Adipocyte (in vitro differentiated cells): ENCODE measurements around the gene ELAVL3.
"Not testable (repeated sequence)": the region's sequence is repeated elsewhere in the genome, so short reads cannot be mapped to it uniquely, and the experiment has no call there.

Experiments used
- DNase-seq: peaks from one replicate; pipeline ENCODE4 v3.0.0-alpha.2; 2015; ENCODE audit warnings: low read depth
- H3K27me3 ChIP-seq: replicated peaks from 2 replicates; pipeline ENCODE4 v1.7.0; 2013; ENCODE audit warnings: mild to moderate bottlenecking, low read length, moderate library complexity; ENCODE audit not compliant: control insufficient read depth, insufficient read depth
- H3K36me3 ChIP-seq: 2 replicates; pipeline ENCODE4 v1.7.0; 2013; ENCODE audit warnings: low read length, mild to moderate bottlenecking, moderate library complexity; ENCODE audit not compliant: control insufficient read depth, insufficient read depth, severe bottlenecking
- H3K4me1 ChIP-seq: 2 replicates; pipeline ENCODE4 v1.7.0; 2013; ENCODE audit warnings: mild to moderate bottlenecking, low read length, moderate library complexity; ENCODE audit not compliant: control insufficient read depth, insufficient read depth
- H3K4me3 ChIP-seq: 2 replicates; pipeline ENCODE4 v1.7.0; 2013; ENCODE audit warnings: mild to moderate bottlenecking, low read length, moderate library complexity
- H3K9ac ChIP-seq: 2 replicates; pipeline ENCODE4 v1.7.0; 2013; ENCODE audit warnings: mild to moderate bottlenecking, low read length, moderate library complexity
- H3K9me3 ChIP-seq: 2 replicates; pipeline ENCODE4 v1.7.0; 2013; ENCODE audit warnings: mild to moderate bottlenecking, low read length, moderate library complexity; ENCODE audit not compliant: control insufficient read depth

ELAVL3 gene

GRCh38 chr19:11456659-11457058 is 24.2 kb downstream of the ELAVL3 start:
- Histone ChIP-seq H3K36me3 (no peaks in the 10 kb centered on the region), H3K27me3 (peaks cover 27% of the 10 kb centered on the region), H3K4me1 (no peaks in the 10 kb centered on the region), H3K9ac (no peak overlapping the region), H3K9me3 (no peaks in the 10 kb centered on the region), H3K4me3 (no peak overlapping the region)
- no peak for DNase-seq

- peaks cover 22% of the 10 kb centered on the region for H3K27me3 ChIP-seq
- DNase-seq, H3K4me1 ChIP-seq: not testable (repeated sequence)
Measured at GRCh38 chr19:11455233-11455554, 25.7 kb downstream of the ELAVL3 start.

GRCh38 chr19:11453468-11454341 is 27.1 kb downstream of the ELAVL3 start:
- no peak for DNase-seq
- Histone ChIP-seq H3K9me3 (no peaks in the 10 kb centered on the region), H3K9ac (no peak overlapping the region), H3K4me1 (no peaks in the 10 kb centered on the region), H3K36me3 (peaks cover 9% of the 10 kb centered on the region), H3K27me3 (peaks cover 16% of the 10 kb centered on the region), H3K4me3 (no peak overlapping the region)

More at GRCh38 chr19:11455233-11455554, 25.7 kb downstream of the ELAVL3 start:
- not testable (repeated sequence) for H3K4me3 ChIP-seq, H3K9me3 ChIP-seq, H3K36me3 ChIP-seq, H3K9ac ChIP-seq

- H3K9ac ChIP-seq = no peak overlapping the region
- no peak for DNase-seq
- H3K4me3 ChIP-seq = no peak overlapping the region
- no peaks in the 10 kb centered on the region for H3K9me3 ChIP-seq
- peaks cover 18% of the 10 kb centered on the region for H3K36me3 ChIP-seq
- H3K4me1 ChIP-seq = no peaks in the 10 kb centered on the region
- peaks cover 6% of the 10 kb centered on the region for H3K27me3 ChIP-seq
Measured at GRCh38 chr19:11452620-11453310, 28.1 kb downstream of the ELAVL3 start.

GRCh38 chr19:11451871-11452619 is 28.8 kb downstream of the ELAVL3 start:
- H3K36me3 ChIP-seq = peaks cover 25% of the 10 kb centered on the region
- no peak overlapping the region for H3K4me3 ChIP-seq
- DNase-seq = no peak
- no peaks in the 10 kb centered on the region for H3K27me3 ChIP-seq
- no peaks in the 10 kb centered on the region for H3K9me3 ChIP-seq
- H3K4me1 ChIP-seq = no peaks in the 10 kb centered on the region
- no peak overlapping the region for H3K9ac ChIP-seq

- DNase-seq = no peak
- no peak overlapping the region for H3K9ac ChIP-seq
- H3K36me3 ChIP-seq = peaks cover 25% of the 10 kb centered on the region
- no peaks in the 10 kb centered on the region for H3K4me1 ChIP-seq
- H3K4me3 ChIP-seq = no peak overlapping the region
- no peaks in the 10 kb centered on the region for H3K9me3 ChIP-seq
- no peaks in the 10 kb centered on the region for H3K27me3 ChIP-seq
Measured at GRCh38 chr19:11451327-11451870, 29.4 kb downstream of the ELAVL3 start.

- no peak for DNase-seq
- H3K36me3 ChIP-seq = peaks cover 28% of the 10 kb centered on the region
Measured at GRCh38 chr19:11450570-11451326, 30.1 kb downstream of the ELAVL3 start.

GRCh38 chr19:11448923-11449554 is 31.8 kb downstream of the ELAVL3 start:
- H3K36me3 ChIP-seq = peaks cover 45% of the 10 kb centered on the region
- DNase-seq = no peak

More at GRCh38 chr19:11450570-11451326, 30.1 kb downstream of the ELAVL3 start:
- no peaks in the 10 kb centered on the region for H3K27me3 ChIP-seq
- H3K4me3 ChIP-seq = no peak overlapping the region
- H3K9ac ChIP-seq = no peak overlapping the region
- H3K4me1 ChIP-seq = no peaks in the 10 kb centered on the region
- H3K9me3 ChIP-seq = no peaks in the 10 kb centered on the region

GRCh38 chr19:11448410-11448809 is 32.4 kb downstream of the ELAVL3 start:
- Histone ChIP-seq H3K4me3 (no peak overlapping the region), H3K9me3 (no peaks in the 10 kb centered on the region), H3K27me3 (no peaks in the 10 kb centered on the region), H3K9ac (no peak overlapping the region), H3K4me1 (peaks cover 3% of the 10 kb centered on the region), H3K36me3 (peaks cover 50% of the 10 kb centered on the region)
- no peak for DNase-seq

More at GRCh38 chr19:11448923-11449554, 31.8 kb downstream of the ELAVL3 start:
- H3K27me3 ChIP-seq = no peaks in the 10 kb centered on the region
- H3K4me1 ChIP-seq = peaks cover 3% of the 10 kb centered on the region
- no peak overlapping the region for H3K4me3 ChIP-seq
- H3K9me3 ChIP-seq = no peaks in the 10 kb centered on the region
- no peak overlapping the region for H3K9ac ChIP-seq
